ENCODE results near the gene IQSEC1. TPM values are rescaled to one million over a fixed set of nuclear protein-coding genes. Genes with fewer than 3 reads are reported as not detected.
A peak's percentile ranks its signal among the peaks of the same experiment; 100 is the strongest.

IQSEC1 gene
- total and polyA plus RNA-seq, 9 of the 15 experiments (the other 6 are each of a cell fraction or from before 2014, with no cell fraction given), result 0.56 to 39.0 (median 6.8) TPM

DNA sequence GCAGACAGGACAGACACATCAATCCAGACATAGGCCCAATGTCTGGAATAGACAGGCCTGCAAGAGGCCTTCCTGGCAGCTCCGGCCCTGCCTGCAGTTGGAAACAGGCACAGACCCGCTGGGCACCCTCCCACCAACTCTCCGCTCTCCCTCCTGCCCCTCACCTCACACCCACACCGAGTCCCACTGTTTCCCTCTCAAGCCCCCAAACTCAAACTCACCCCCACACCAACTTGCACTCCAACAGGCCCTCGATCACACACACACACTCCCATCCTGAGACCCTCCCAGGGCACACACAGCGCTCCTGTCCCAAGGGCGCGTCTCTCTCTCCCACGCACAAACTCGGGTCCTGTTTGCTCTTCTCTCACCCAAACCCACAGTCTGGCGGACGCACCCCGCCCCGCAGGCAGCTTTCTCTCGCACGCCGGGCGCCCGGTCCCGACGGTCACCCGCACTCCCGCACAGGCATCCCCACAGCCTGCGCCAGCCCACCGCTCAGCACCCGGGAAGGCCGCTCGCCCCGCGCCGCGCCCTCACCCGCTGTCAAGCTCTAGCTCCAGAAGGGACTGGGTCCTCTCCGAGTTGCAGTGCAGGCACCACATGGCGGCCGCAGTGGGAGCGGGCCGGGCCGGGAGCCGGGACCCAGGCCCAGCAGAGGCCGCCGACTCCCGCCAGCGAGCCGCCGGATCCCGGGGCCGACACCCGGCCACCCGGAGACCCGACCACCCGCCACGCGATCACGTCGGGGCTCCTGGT, 106.2 kb downstream of the IQSEC1 start (continued):
- TF ChIP-seq, protein P1, sequence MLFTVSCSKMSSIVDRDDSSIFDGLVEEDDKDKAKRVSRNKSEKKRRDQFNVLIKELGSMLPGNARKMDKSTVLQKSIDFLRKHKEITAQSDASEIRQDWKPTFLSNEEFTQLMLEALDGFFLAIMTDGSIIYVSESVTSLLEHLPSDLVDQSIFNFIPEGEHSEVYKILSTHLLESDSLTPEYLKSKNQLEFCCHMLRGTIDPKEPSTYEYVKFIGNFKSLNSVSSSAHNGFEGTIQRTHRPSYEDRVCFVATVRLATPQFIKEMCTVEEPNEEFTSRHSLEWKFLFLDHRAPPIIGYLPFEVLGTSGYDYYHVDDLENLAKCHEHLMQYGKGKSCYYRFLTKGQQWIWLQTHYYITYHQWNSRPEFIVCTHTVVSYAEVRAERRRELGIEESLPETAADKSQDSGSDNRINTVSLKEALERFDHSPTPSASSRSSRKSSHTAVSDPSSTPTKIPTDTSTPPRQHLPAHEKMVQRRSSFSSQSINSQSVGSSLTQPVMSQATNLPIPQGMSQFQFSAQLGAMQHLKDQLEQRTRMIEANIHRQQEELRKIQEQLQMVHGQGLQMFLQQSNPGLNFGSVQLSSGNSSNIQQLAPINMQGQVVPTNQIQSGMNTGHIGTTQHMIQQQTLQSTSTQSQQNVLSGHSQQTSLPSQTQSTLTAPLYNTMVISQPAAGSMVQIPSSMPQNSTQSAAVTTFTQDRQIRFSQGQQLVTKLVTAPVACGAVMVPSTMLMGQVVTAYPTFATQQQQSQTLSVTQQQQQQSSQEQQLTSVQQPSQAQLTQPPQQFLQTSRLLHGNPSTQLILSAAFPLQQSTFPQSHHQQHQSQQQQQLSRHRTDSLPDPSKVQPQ (CRISPR knock-in tag; IDR thresholded peaks at IDR 0.05; ENCODE audit: borderline replicate concordance), result no peak
- TF ChIP-seq, protein P2, sequence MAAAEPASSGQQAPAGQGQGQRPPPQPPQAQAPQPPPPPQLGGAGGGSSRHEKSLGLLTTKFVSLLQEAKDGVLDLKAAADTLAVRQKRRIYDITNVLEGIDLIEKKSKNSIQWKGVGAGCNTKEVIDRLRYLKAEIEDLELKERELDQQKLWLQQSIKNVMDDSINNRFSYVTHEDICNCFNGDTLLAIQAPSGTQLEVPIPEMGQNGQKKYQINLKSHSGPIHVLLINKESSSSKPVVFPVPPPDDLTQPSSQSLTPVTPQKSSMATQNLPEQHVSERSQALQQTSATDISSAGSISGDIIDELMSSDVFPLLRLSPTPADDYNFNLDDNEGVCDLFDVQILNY (CRISPR knock-in tag; IDR thresholded peaks at IDR 0.05), result peak; percentile 83; the same call in 1 of the 2 replicates
- TF ChIP-seq, protein P3, sequence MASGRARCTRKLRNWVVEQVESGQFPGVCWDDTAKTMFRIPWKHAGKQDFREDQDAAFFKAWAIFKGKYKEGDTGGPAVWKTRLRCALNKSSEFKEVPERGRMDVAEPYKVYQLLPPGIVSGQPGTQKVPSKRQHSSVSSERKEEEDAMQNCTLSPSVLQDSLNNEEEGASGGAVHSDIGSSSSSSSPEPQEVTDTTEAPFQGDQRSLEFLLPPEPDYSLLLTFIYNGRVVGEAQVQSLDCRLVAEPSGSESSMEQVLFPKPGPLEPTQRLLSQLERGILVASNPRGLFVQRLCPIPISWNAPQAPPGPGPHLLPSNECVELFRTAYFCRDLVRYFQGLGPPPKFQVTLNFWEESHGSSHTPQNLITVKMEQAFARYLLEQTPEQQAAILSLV (tag; IDR thresholded peaks at IDR 0.05), result no peak
- no peak for TF ChIP-seq JUND (IDR thresholded peaks at IDR 0.05; ENCODE audit: borderline replicate concordance, low read depth, low read length)
- no peak for TF ChIP-seq JUND (tag; IDR thresholded peaks at IDR 0.05; ENCODE audit: borderline replicate concordance, low read depth, low read length)
- TF ChIP-seq PHTF2 (CRISPR knock-in tag; IDR thresholded peaks at IDR 0.05), result no peak
- TF ChIP-seq, protein P4, sequence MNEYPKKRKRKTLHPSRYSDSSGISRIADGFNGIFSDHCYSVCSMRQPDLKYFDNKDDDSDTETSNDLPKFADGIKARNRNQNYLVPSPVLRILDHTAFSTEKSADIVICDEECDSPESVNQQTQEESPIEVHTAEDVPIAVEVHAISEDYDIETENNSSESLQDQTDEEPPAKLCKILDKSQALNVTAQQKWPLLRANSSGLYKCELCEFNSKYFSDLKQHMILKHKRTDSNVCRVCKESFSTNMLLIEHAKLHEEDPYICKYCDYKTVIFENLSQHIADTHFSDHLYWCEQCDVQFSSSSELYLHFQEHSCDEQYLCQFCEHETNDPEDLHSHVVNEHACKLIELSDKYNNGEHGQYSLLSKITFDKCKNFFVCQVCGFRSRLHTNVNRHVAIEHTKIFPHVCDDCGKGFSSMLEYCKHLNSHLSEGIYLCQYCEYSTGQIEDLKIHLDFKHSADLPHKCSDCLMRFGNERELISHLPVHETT (CRISPR knock-in tag; conservative IDR thresholded peaks at IDR 0.05 in 1 of 2, IDR thresholded peaks at IDR 0.05 in 1 of 2), result no peak
- TF ChIP-seq, protein P5, sequence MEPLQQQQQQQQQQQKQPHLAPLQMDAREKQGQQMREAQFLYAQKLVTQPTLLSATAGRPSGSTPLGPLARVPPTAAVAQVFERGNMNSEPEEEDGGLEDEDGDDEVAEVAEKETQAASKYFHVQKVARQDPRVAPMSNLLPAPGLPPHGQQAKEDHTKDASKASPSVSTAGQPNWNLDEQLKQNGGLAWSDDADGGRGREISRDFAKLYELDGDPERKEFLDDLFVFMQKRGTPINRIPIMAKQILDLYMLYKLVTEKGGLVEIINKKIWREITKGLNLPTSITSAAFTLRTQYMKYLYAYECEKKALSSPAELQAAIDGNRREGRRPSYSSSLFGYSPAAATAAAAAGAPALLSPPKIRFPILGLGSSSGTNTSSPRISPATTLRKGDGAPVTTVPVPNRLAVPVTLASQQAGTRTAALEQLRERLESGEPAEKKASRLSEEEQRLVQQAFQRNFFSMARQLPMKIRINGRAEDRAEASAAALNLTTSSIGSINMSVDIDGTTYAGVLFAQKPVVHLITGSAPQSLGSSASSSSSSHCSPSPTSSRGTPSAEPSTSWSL (CRISPR knock-in tag; IDR thresholded peaks at IDR 0.05; ENCODE audit: borderline replicate concordance), result no peak
- no peak for TF ChIP-seq ZNF121 (CRISPR knock-in tag; conservative IDR thresholded peaks at IDR 0.05)
- TF ChIP-seq SNIP1 (IDR thresholded peaks at IDR 0.05; ENCODE audit: low read depth), result no peak
- TF ChIP-seq, protein P6, sequence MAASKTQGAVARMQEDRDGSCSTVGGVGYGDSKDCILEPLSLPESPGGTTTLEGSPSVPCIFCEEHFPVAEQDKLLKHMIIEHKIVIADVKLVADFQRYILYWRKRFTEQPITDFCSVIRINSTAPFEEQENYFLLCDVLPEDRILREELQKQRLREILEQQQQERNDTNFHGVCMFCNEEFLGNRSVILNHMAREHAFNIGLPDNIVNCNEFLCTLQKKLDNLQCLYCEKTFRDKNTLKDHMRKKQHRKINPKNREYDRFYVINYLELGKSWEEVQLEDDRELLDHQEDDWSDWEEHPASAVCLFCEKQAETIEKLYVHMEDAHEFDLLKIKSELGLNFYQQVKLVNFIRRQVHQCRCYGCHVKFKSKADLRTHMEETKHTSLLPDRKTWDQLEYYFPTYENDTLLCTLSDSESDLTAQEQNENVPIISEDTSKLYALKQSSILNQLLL (CRISPR knock-in tag; IDR thresholded peaks at IDR 0.05; ENCODE audit: borderline replicate concordance), result no peak
- TF ChIP-seq, protein P7, sequence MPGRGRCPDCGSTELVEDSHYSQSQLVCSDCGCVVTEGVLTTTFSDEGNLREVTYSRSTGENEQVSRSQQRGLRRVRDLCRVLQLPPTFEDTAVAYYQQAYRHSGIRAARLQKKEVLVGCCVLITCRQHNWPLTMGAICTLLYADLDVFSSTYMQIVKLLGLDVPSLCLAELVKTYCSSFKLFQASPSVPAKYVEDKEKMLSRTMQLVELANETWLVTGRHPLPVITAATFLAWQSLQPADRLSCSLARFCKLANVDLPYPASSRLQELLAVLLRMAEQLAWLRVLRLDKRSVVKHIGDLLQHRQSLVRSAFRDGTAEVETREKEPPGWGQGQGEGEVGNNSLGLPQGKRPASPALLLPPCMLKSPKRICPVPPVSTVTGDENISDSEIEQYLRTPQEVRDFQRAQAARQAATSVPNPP (IDR thresholded peaks at IDR 0.05; ENCODE audit: borderline replicate concordance, insufficient read depth, insufficient read length), result no peak
- no peak for TF ChIP-seq BACH1 (tag; IDR thresholded peaks at IDR 0.05)
- TF ChIP-seq ATF7 (IDR thresholded peaks at IDR 0.05), result peak; percentile 37; the same call in 1 of the 2 replicates
- no peak for TF ChIP-seq ZNF589 (CRISPR knock-in tag; IDR thresholded peaks at IDR 0.05; ENCODE audit: low read depth)
